DMS 273 (cell line): Measurements from ENCODE around the gene EHMT2.
"Not testable (repeated sequence)": the region's sequence is repeated elsewhere in the genome, so short reads cannot be mapped to it uniquely, and the experiment has no call there.

Experiments
- DNase-seq: peaks from one replicate; lab custom pipeline; 2025; ENCODE audit not compliant: unreplicated experiment; lab: John Stamatoyannopoulos, UW

The EHMT2 gene

GRCh38 chr6:31897612-31898382 lies at the start of gene EHMT2:
Gene EHMT2, minus strand, starts transcription at chr6:31897698. Its CDS starts 21 bp downstream, at chr6:31897677.
- DNase-seq, result peak; percentile 95

DNA sequence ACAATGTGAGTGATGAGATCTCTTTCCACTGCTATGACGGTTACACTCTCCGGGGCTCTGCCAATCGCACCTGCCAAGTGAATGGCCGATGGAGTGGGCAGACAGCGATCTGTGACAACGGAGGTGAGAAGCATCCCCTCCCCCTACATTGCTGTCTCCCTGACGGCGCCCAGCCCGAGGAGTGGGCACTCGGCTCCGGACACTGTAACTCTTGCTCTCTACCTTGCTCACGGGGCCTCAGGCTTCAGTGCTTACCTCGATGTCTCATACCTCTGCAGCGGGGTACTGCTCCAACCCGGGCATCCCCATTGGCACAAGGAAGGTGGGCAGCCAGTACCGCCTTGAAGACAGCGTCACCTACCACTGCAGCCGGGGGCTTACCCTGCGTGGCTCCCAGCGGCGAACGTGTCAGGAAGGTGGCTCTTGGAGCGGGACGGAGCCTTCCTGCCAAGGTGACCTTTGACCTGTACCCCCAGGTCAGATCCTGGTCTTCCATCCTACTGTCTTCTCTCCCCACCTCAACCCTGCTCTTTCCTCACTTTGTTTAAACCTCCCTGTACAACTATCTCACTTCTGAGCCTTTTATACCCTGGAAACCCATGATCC lies 49.7 kb upstream of the EHMT2 start:
- no peak for DNase-seq

- no peak for DNase-seq
Observed at GRCh38 chr6:31946370-31946885, 48.9 kb upstream of the EHMT2 start.

DNA sequence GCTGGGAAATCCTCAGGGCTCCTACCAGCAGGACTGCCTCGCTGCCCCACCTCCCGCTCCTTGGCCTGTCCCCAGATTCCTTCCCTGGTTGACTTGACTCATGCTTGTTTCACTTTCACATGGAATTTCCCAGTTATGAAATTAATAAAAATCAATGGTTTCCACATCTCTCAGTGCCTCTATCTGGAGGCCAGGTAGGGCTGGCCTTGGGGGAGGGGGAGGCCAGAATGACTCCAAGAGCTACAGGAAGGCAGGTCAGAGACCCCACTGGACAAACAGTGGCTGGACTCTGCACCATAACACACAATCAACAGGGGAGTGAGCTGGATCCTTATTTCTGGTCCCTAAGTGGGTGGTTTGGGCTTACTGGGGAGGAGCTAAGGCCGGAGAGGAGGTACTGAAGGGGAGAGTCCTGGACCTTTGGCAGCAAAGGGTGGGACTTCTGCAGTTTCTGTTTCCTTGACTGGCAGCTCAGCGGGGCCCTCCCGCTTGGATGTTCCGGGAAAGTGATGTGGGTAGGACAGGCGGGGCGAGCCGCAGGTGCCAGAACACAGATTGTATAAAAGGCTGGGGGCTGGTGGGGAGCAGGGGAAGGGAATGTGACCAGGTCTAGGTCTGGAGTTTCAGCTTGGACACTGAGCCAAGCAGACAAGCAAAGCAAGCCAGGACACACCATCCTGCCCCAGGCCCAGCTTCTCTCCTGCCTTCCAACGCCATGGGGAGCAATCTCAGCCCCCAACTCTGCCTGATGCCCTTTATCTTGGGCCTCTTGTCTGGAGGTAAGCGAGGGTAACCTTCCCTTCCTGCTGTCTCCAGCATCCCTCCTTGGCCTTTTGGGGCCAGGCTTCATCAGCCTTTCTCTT lies 48.2 kb upstream of the EHMT2 start, which contains the start of gene CFB:
Gene CFB (plus strand): TSS at position 589 of the 863 bp plus-strand sequence. CDS start 127 bp downstream, at position 716.
- DNase-seq, result peak; percentile 49

DNA sequence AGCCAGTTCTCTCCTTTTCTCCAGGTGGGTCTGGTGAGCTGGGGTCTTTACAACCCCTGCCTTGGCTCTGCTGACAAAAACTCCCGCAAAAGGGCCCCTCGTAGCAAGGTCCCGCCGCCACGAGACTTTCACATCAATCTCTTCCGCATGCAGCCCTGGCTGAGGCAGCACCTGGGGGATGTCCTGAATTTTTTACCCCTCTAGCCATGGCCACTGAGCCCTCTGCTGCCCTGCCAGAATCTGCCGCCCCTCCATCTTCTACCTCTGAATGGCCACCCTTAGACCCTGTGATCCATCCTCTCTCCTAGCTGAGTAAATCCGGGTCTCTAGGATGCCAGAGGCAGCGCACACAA lies 47.6 kb upstream of the EHMT2 start:
- no peak for DNase-seq

- no peak for DNase-seq
Observed at GRCh38 chr6:31943742-31944141, 46.2 kb upstream of the EHMT2 start.

DNA sequence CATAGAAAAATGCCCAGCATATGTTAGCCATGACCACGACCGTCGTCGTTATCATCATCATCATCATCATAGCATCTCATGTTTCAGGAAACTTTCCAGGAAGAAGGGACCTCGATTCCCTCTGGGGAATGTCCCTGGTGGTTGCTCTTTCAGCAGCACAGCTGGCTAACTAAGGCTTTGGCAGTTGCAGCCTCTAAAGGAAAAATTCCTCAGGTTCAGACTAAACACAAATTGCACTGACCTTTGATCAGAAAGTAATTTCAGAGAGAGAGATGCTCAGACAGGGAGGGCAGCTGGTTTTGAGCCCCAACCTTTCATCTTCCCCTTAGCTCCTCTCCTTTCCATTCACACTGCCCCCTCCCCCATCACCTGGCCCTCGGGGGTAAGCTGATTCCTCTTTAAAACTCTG lies 42.8 kb upstream of the EHMT2 start:
- DNase-seq, result peak; percentile 56

DNA sequence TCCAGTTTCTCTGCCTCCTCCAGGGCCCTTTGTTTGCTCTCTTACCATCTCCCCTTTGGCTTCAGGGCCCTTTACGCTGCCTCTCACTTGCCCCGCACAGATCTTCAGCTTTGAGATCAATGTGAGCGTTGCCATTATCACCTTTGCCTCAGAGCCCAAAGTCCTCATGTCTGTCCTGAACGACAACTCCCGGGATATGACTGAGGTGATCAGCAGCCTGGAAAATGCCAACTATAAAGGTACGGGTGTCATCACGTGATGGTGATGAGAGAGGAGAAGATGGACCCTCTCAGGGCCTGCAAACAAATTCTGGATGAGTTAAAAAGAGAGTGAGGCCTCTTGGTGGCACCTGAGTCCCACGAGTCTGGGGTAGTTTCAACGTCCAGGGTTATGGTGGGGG lies 38.3 kb upstream of the EHMT2 start:
- no peak for DNase-seq

GRCh38 chr6:31935021-31935420 lies 37.5 kb upstream of the EHMT2 start:
- no peak for DNase-seq

- no peak for DNase-seq
Observed at GRCh38 chr6:31933537-31933936, 36.0 kb upstream of the EHMT2 start.

DNA sequence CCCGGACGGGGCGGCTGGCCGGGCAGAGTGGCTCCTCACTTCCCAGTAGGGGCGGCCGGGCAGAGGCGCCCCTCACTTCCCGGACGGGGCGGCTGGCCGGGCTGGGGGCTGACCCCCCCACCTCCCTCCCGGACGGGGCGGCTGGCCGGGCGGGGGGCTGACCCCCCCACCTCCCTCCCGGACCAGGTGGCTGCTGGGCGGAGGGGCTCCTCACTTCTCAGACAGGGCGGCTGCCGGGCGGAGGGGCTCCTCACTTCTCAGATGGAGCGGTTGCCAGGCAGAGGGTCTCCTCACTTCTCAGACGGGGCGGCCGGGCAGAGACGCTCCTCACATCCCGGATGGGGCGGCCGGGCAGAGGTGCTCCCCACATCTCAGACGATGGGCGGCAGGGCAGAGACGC lies 34.6 kb upstream of the EHMT2 start:
- DNase-seq, result not testable (repeated sequence)

DNA sequence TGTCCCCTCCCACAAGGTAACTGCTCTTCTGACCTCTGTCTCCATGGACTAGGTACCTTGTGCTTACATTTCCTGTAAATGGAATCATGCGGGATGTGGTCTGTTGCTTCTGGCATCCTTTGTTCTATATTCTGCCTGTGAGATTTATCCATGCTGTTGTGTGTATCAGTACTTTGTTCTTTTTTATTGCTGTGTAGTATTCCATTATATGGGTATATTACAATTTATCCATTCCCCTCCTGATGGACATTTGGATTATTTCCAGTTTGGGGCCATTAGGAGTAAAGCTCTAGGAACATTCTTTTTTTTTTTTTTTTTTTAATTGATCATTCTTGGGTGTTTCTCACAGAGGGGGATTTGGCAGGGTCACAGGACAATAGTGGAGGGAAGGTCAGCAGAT lies 33.5 kb upstream of the EHMT2 start:
- DNase-seq, result no peak

GRCh38 chr6:31928672-31928939 lies 31.1 kb upstream of the EHMT2 start:
- no peak for DNase-seq

DNA sequence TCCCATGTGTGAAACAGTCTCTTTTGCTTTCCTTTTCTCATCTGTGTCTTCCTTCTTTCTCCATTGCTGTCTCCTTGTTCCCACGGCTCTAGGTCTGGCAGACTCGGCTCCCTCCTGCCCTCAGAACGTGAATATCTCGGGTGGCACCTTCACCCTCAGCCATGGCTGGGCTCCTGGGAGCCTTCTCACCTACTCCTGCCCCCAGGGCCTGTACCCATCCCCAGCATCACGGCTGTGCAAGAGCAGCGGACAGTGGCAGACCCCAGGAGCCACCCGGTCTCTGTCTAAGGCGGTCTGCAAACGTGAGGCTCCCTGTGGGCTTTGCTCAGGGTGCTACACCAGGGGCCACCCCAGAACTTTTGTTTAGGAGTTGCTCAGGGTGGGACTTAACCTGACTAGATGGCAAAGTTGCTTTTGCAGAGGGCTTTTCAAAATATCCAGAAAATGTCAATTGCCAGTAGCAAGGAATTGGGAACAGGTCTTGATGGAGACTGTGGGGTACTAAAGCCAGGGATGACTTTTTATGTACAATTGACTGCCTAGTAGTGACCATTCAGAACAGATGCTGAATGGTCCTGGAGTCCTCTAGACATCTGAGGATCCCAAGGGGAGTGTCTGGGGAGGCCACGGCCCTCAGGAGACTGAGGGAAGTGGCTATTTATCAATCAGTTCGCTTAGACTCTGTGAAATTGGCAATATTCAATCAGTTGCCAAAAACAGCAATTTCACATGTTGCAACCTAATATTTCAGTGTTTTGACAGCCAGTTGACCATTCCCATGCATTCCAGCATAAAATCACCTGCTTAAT lies 30.6 kb upstream of the EHMT2 start:
- no peak for DNase-seq

- DNase-seq, result no peak
Observed at GRCh38 chr6:31927242-31927862, 29.9 kb upstream of the EHMT2 start, which contains the start of gene C2. Gene C2, plus strand, starts transcription at chr6:31927717. Its CDS starts 36 bp downstream, at chr6:31927753.

DNA sequence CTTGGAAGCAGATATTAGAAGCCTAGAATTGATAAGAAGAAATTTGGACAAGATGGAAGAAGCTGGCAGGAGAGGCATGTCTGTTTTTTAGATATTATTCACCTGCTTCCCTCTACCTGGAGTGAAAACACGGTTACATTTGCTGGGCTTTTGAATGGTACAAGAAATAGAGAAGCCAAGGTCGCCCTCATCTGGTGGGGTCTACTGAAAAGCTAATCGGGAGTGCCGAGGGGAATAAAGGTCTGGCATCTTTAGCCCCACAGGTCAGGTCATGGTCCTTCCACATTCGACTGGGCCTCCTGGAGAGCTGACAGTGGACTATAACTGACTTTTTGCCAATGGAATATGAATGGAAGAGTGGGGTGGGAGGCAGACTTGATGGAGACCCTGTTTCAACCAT lies 25.4 kb upstream of the EHMT2 start:
- DNase-seq, result peak; percentile 48

- no peak for DNase-seq
Observed at GRCh38 chr6:31920811-31921210, 23.3 kb upstream of the EHMT2 start.

DNA sequence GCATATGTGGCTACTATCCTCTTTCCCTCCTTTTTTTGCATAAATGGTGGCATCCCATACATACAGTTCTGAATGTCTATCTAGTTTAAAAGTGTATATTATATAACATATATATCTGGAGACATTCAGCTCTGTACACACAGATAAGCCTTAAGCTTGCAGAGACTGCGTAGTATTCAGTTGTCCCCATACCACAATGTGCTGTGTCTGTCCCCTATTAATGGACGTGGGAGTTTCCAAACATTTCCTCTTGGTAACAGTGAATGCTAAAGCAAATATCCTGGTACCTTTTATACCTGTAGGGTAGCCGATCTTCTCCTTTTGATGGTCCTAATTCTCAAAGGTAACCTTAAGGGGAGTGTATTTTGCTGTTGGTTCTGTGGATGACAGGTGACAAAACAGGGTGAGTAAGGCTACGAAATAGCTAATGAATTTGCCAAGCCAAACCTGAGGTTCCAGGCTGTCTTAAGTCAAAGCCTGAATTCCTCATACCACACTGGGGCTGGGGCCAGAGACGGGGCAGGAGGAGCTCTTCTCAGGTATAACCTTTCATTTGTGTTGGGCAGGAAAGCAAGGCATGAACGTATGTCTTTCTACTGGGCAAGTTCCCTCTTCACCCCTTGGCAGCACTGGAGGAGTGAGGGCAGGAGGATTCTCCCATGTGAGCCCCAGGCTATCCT lies 22.3 kb upstream of the EHMT2 start:
- DNase-seq, result no peak

GRCh38 chr6:31918069-31918720 lies 20.7 kb upstream of the EHMT2 start:
- DNase-seq, result no peak
